ENCODE measurements around the gene TPO. TPM values are rescaled to one million over a fixed set of nuclear protein-coding genes. Genes with fewer than 3 reads are reported as not detected.

TPO gene
- total RNA-seq, 1 donor, result 0.21 TPM

GRCh38 chr2:1546901-1547300, 133.6 kb downstream of the TPO start:
- Histone ChIP-seq H3K4me3 (ENCODE audit: low read length) (no peak overlapping the region), H3K9me3 (ENCODE audit: low read depth, low read length) (no peaks in the 10 kb centered on the region), H3K27me3 (ENCODE audit: insufficient read depth, low read length) (no peaks in the 10 kb centered on the region), H3K4me1 (ENCODE audit: insufficient read depth, low read length) (no peaks in the 10 kb centered on the region)

GRCh38 chr2:1548910-1549673, 135.8 kb downstream of the TPO start:
- no peaks in the 10 kb centered on the region for H3K9me3 ChIP-seq (ENCODE audit: low read depth, low read length)

DNA sequence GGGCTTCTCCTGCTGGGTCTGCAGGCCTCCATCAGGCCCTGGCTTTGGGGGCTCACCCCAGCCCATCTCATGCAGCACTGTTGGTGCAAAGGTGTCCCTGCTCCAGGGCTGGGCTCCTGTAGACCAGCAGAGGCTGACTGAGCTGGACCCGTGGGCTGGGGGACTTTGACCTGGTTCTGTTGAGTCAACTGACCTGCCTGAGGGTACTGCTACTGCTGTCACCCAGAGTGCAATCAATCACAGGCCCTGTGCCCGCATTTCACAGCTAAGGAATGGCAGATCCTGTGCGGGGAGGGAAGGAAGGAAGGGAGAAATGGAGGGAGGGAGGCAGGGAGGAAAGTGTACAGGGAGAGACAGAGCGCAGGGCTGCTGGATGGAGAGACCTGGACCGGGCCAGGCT, 136.8 kb downstream of the TPO start:
- H3K27me3 ChIP-seq (ENCODE audit: insufficient read depth, low read length), result no peaks in the 10 kb centered on the region
- H3K9me3 ChIP-seq (ENCODE audit: low read depth, low read length), result no peaks in the 10 kb centered on the region
- no peaks in the 10 kb centered on the region for H3K4me1 ChIP-seq (ENCODE audit: insufficient read depth, low read length)
- no peak overlapping the region for H3K4me3 ChIP-seq (ENCODE audit: low read length)

More at GRCh38 chr2:1548910-1549673, 135.8 kb downstream of the TPO start:
- Histone ChIP-seq H3K4me1 (ENCODE audit: insufficient read depth, low read length) (no peaks in the 10 kb centered on the region), H3K4me3 (ENCODE audit: low read length) (no peak overlapping the region), H3K27me3 (ENCODE audit: insufficient read depth, low read length) (no peaks in the 10 kb centered on the region)

GRCh38 chr2:1550658-1551316, 137.5 kb downstream of the TPO start:
- Histone ChIP-seq H3K9me3 (ENCODE audit: low read depth, low read length) (no peaks in the 10 kb centered on the region), H3K4me3 (ENCODE audit: low read length) (no peak overlapping the region), H3K27me3 (ENCODE audit: insufficient read depth, low read length) (no peaks in the 10 kb centered on the region), H3K4me1 (ENCODE audit: insufficient read depth, low read length) (no peaks in the 10 kb centered on the region)

DNA sequence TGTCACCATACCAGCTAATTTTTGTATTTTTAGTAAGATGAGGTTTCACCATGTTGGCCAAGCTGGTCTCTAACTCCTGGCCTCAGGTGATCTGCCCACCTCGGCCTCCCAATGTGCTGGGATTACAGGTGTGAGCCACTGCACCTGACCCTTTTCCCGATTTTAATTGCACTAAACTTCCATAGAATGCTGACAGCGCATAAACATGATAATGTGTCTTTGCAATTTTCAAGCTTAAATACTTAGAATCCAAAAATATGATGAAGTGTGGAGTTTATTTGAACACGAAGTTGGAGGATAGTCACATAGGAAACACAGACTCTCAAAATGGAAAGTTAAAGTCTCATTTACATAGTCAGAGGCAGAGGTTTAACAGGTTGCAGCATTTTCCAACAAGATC, 138.6 kb downstream of the TPO start:
- Histone ChIP-seq H3K27me3 (ENCODE audit: insufficient read depth, low read length) (no peaks in the 10 kb centered on the region), H3K4me3 (ENCODE audit: low read length) (no peak overlapping the region), H3K4me1 (ENCODE audit: insufficient read depth, low read length) (no peaks in the 10 kb centered on the region), H3K9me3 (ENCODE audit: low read depth, low read length) (no peaks in the 10 kb centered on the region)

- Histone ChIP-seq H3K4me3 (ENCODE audit: low read length) (no peak overlapping the region), H3K27me3 (ENCODE audit: insufficient read depth, low read length) (no peaks in the 10 kb centered on the region), H3K9me3 (ENCODE audit: low read depth, low read length) (no peaks in the 10 kb centered on the region), H3K4me1 (ENCODE audit: insufficient read depth, low read length) (no peaks in the 10 kb centered on the region)
These were observed 139.3 kb downstream of the TPO start for GRCh38 chr2:1552611-1553010.

DNA sequence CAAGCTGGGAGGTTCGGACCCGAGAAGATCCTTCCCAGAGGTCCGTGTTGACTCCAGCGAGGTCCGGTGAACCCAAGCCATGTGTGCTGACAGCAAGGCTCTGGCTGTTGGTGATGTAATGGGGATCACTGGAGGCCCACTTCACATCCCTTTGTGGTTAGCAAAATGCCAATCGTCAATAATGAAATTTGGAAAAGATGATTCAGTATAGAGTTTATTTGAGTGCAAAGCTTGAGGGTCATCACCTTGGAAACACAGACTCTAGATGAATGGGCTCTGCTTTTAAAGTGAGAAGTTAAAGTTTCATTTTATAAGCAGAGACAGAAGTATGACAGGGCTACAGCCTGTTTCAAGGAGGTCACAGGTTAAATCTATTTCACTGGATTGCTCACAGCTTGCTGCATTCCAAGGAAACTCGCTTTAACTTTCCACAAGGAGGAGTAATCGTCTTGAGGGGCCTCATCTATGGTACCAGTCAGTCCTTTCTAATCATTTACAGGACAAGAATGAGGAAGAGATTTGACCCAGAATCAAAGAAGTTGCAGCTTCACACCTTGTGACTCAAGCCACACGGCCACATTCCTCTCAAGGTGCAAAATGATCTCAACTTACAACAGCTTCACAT, 140.5 kb downstream of the TPO start:
- no peaks in the 10 kb centered on the region for H3K4me1 ChIP-seq (ENCODE audit: insufficient read depth, low read length)
- no peaks in the 10 kb centered on the region for H3K9me3 ChIP-seq (ENCODE audit: low read depth, low read length)
- no peaks in the 10 kb centered on the region for H3K27me3 ChIP-seq (ENCODE audit: insufficient read depth, low read length)
- no peak overlapping the region for H3K4me3 ChIP-seq (ENCODE audit: low read length)

- H3K4me1 ChIP-seq (ENCODE audit: insufficient read depth, low read length), result no peaks in the 10 kb centered on the region
- no peaks in the 10 kb centered on the region for H3K27me3 ChIP-seq (ENCODE audit: insufficient read depth, low read length)
- no peaks in the 10 kb centered on the region for H3K9me3 ChIP-seq (ENCODE audit: low read depth, low read length)
- no peak overlapping the region for H3K4me3 ChIP-seq (ENCODE audit: low read length)
These were observed 143.0 kb downstream of the TPO start for GRCh38 chr2:1556286-1556685.

GRCh38 chr2:1556776-1557466, 143.7 kb downstream of the TPO start:
- H3K4me1 ChIP-seq (ENCODE audit: insufficient read depth, low read length), result no peaks in the 10 kb centered on the region
- H3K9me3 ChIP-seq (ENCODE audit: low read depth, low read length), result no peaks in the 10 kb centered on the region
- H3K4me3 ChIP-seq (ENCODE audit: low read length), result no peak overlapping the region
- no peaks in the 10 kb centered on the region for H3K27me3 ChIP-seq (ENCODE audit: insufficient read depth, low read length)

GRCh38 chr2:1557467-1557820, 144.2 kb downstream of the TPO start:
- H3K4me3 ChIP-seq (ENCODE audit: low read length), result no peak overlapping the region
- H3K9me3 ChIP-seq (ENCODE audit: low read depth, low read length), result no peaks in the 10 kb centered on the region
- H3K27me3 ChIP-seq (ENCODE audit: insufficient read depth, low read length), result no peaks in the 10 kb centered on the region
- H3K4me1 ChIP-seq (ENCODE audit: insufficient read depth, low read length), result no peaks in the 10 kb centered on the region

- peaks cover 13% of the 10 kb centered on the region for H3K4me1 ChIP-seq (ENCODE audit: insufficient read depth, low read length)
- no peaks in the 10 kb centered on the region for H3K27me3 ChIP-seq (ENCODE audit: insufficient read depth, low read length)
- no peak overlapping the region for H3K4me3 ChIP-seq (ENCODE audit: low read length)
- H3K9me3 ChIP-seq (ENCODE audit: low read depth, low read length), result no peaks in the 10 kb centered on the region
These were observed 146.4 kb downstream of the TPO start for GRCh38 chr2:1559589-1560175.

DNA sequence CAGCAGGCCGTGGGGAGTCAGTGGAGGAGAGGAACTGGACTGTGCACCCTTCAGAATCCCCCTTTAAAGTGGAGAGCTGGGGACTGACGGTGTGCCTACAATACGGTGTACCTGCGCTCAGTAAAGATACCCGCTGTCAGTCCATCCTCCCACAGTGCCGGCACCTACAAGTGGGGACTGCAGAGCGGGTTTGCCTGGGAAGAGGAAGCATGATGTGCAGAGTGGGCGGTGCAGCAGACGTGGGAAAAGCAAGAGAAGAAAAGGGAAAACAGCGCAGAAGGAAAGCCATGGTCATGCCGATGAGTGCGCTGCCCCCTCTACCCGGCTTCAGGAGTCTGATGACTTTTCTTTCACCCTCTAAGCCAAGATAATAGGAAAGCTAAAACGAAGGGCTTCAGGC, 148.0 kb downstream of the TPO start:
- H3K27me3 ChIP-seq (ENCODE audit: insufficient read depth, low read length), result no peaks in the 10 kb centered on the region
- no peak overlapping the region for H3K4me3 ChIP-seq (ENCODE audit: low read length)
- peaks cover 13% of the 10 kb centered on the region for H3K4me1 ChIP-seq (ENCODE audit: insufficient read depth, low read length)
- no peaks in the 10 kb centered on the region for H3K9me3 ChIP-seq (ENCODE audit: low read depth, low read length)

DNA sequence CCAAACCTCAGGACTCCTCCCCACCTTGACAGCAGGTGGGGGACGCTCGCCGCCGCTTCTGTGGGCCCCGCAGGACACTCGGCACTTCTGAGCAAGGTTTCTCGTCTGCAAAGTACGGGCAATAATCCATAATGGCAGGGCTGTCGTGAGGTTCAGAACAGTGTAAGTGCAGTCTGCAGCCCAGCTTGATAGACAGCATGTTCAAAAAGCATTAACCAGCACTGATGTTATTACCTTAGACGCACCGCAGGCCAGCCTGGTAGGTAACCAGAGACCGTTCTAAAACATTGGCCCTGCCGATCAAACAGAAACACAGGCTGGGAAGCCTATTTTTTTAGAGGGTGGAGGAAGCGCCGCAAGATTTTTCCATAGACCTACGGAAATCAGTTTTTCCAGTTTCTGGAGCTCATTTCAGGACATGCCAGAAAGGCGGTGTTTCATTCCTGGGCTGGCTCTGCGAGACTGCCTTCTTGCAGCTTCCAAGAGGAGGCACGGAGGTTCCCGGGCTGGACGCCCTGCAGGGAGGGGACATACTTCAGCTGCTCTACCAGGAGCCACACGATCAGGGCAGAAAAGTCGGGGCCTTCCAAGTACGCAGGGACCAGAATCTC, 148.7 kb downstream of the TPO start:
- H3K4me1 ChIP-seq (ENCODE audit: insufficient read depth, low read length), result peaks cover 13% of the 10 kb centered on the region
- H3K4me3 ChIP-seq (ENCODE audit: low read length), result no peak overlapping the region
- H3K27me3 ChIP-seq (ENCODE audit: insufficient read depth, low read length), result no peaks in the 10 kb centered on the region
- no peaks in the 10 kb centered on the region for H3K9me3 ChIP-seq (ENCODE audit: low read depth, low read length)

DNA sequence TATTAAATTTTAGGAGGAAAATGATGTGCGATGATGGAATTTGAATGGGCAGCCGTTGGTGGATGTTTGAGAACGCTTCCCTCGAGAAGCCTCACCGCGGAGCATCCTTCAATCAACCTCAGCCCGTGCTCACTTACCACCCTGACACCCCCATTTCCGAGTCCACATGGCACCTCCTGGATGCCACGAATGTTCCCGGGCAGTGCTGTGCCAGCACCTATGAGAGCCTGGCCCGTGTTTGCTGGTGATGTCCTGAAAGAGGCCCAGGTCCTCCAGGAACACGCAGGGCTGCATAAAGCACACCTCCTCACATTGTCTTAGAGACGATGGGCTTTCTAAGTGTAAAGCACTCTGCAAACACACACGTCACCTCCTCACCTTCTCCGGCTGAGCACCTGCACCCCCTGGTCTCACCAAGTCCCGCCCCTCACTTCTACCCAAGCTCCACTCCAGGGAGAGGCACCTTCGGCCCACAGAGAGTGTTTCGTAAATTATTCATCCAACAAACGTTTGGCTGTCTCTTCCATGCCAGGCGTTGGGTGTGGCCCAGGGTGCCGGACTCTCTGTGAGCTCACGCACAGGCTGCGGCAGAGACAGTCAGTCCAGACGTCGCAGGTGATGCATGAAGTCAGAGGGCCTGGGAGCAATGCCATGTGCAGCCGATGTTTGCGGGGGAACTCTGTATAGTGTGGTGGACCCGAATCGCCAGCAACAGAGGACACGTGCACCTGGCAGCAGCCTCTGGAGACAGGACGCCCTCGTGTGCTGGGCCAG, 150.0 kb downstream of the TPO start:
- Histone ChIP-seq H3K4me1 (ENCODE audit: insufficient read depth, low read length) (peaks cover 13% of the 10 kb centered on the region), H3K27me3 (ENCODE audit: insufficient read depth, low read length) (no peaks in the 10 kb centered on the region), H3K4me3 (ENCODE audit: low read length) (no peak overlapping the region), H3K9me3 (ENCODE audit: low read depth, low read length) (no peaks in the 10 kb centered on the region)

Measured in mononuclear cell (primary cell).